ENCODE measurements around the gene HS3ST4.

Gene HS3ST4

GRCh38 chr16:25874196-25874595, 182.4 kb downstream of the HS3ST4 start:
- Histone ChIP-seq H3K36me3 (ENCODE audit: control insufficient read depth, insufficient read depth, low read length) (no peaks in the 10 kb centered on the region), H3K9ac (ENCODE audit: low read depth, low read length) (no peak overlapping the region), H3K4me3 (ENCODE audit: low read depth, low read length) (no peak overlapping the region), H3K9me3 (ENCODE audit: control insufficient read depth, insufficient read depth, low read length) (no peaks in the 10 kb centered on the region), H3K27me3 (ENCODE audit: control insufficient read depth, insufficient read depth, low read length) (no peaks in the 10 kb centered on the region), H3K4me1 (ENCODE audit: control insufficient read depth, insufficient read depth, low read length) (no peaks in the 10 kb centered on the region)

GRCh38 chr16:25875956-25876598, 184.3 kb downstream of the HS3ST4 start:
- Histone ChIP-seq H3K4me1 (ENCODE audit: control insufficient read depth, insufficient read depth, low read length) (no peaks in the 10 kb centered on the region), H3K9me3 (ENCODE audit: control insufficient read depth, insufficient read depth, low read length) (no peaks in the 10 kb centered on the region), H3K9ac (ENCODE audit: low read depth, low read length) (no peak overlapping the region), H3K36me3 (ENCODE audit: control insufficient read depth, insufficient read depth, low read length) (no peaks in the 10 kb centered on the region), H3K4me3 (ENCODE audit: low read depth, low read length) (no peak overlapping the region), H3K27me3 (ENCODE audit: control insufficient read depth, insufficient read depth, low read length) (no peaks in the 10 kb centered on the region)

- no peaks in the 10 kb centered on the region for H3K36me3 ChIP-seq (ENCODE audit: control insufficient read depth, insufficient read depth, low read length)
- H3K9ac ChIP-seq (ENCODE audit: low read depth, low read length) = no peak overlapping the region
- no peaks in the 10 kb centered on the region for H3K9me3 ChIP-seq (ENCODE audit: control insufficient read depth, insufficient read depth, low read length)
- no peaks in the 10 kb centered on the region for H3K4me1 ChIP-seq (ENCODE audit: control insufficient read depth, insufficient read depth, low read length)
- H3K4me3 ChIP-seq (ENCODE audit: low read depth, low read length) = no peak overlapping the region
- H3K27me3 ChIP-seq (ENCODE audit: control insufficient read depth, insufficient read depth, low read length) = no peaks in the 10 kb centered on the region
These were observed 185.3 kb downstream of the HS3ST4 start for GRCh38 chr16:25877103-25877502.

GRCh38 chr16:25886598-25886997, 194.8 kb downstream of the HS3ST4 start:
- no peak overlapping the region for H3K9ac ChIP-seq (ENCODE audit: low read depth, low read length)
- H3K36me3 ChIP-seq (ENCODE audit: control insufficient read depth, insufficient read depth, low read length) = no peaks in the 10 kb centered on the region
- H3K4me1 ChIP-seq (ENCODE audit: control insufficient read depth, insufficient read depth, low read length) = peaks cover 4% of the 10 kb centered on the region
- H3K4me3 ChIP-seq (ENCODE audit: low read depth, low read length) = no peak overlapping the region
- H3K27me3 ChIP-seq (ENCODE audit: control insufficient read depth, insufficient read depth, low read length) = no peaks in the 10 kb centered on the region
- H3K9me3 ChIP-seq (ENCODE audit: control insufficient read depth, insufficient read depth, low read length) = no peaks in the 10 kb centered on the region

GRCh38 chr16:25888868-25889267, 197.1 kb downstream of the HS3ST4 start:
- Histone ChIP-seq H3K9ac (ENCODE audit: low read depth, low read length) (no peak overlapping the region), H3K9me3 (ENCODE audit: control insufficient read depth, insufficient read depth, low read length) (no peaks in the 10 kb centered on the region), H3K4me3 (ENCODE audit: low read depth, low read length) (no peak overlapping the region), H3K27me3 (ENCODE audit: control insufficient read depth, insufficient read depth, low read length) (no peaks in the 10 kb centered on the region), H3K36me3 (ENCODE audit: control insufficient read depth, insufficient read depth, low read length) (no peaks in the 10 kb centered on the region), H3K4me1 (ENCODE audit: control insufficient read depth, insufficient read depth, low read length) (no peaks in the 10 kb centered on the region)

- Histone ChIP-seq H3K9ac (ENCODE audit: low read depth, low read length) (no peak overlapping the region), H3K4me3 (ENCODE audit: low read depth, low read length) (no peak overlapping the region), H3K36me3 (ENCODE audit: control insufficient read depth, insufficient read depth, low read length) (no peaks in the 10 kb centered on the region), H3K27me3 (ENCODE audit: control insufficient read depth, insufficient read depth, low read length) (no peaks in the 10 kb centered on the region), H3K4me1 (ENCODE audit: control insufficient read depth, insufficient read depth, low read length) (no peaks in the 10 kb centered on the region), H3K9me3 (ENCODE audit: control insufficient read depth, insufficient read depth, low read length) (no peaks in the 10 kb centered on the region)
These were observed 201.6 kb downstream of the HS3ST4 start for GRCh38 chr16:25893332-25893731.

GRCh38 chr16:25894093-25894492, 202.3 kb downstream of the HS3ST4 start:
- H3K27me3 ChIP-seq (ENCODE audit: control insufficient read depth, insufficient read depth, low read length) = no peaks in the 10 kb centered on the region
- H3K9ac ChIP-seq (ENCODE audit: low read depth, low read length) = no peak overlapping the region
- H3K9me3 ChIP-seq (ENCODE audit: control insufficient read depth, insufficient read depth, low read length) = no peaks in the 10 kb centered on the region
- H3K4me3 ChIP-seq (ENCODE audit: low read depth, low read length) = no peak overlapping the region
- no peaks in the 10 kb centered on the region for H3K4me1 ChIP-seq (ENCODE audit: control insufficient read depth, insufficient read depth, low read length)
- no peaks in the 10 kb centered on the region for H3K36me3 ChIP-seq (ENCODE audit: control insufficient read depth, insufficient read depth, low read length)

GRCh38 chr16:25895380-25895779, 203.6 kb downstream of the HS3ST4 start:
- no peaks in the 10 kb centered on the region for H3K4me1 ChIP-seq (ENCODE audit: control insufficient read depth, insufficient read depth, low read length)
- H3K9me3 ChIP-seq (ENCODE audit: control insufficient read depth, insufficient read depth, low read length) = no peaks in the 10 kb centered on the region
- no peaks in the 10 kb centered on the region for H3K36me3 ChIP-seq (ENCODE audit: control insufficient read depth, insufficient read depth, low read length)
- no peak overlapping the region for H3K4me3 ChIP-seq (ENCODE audit: low read depth, low read length)
- no peaks in the 10 kb centered on the region for H3K27me3 ChIP-seq (ENCODE audit: control insufficient read depth, insufficient read depth, low read length)
- no peak overlapping the region for H3K9ac ChIP-seq (ENCODE audit: low read depth, low read length)

GRCh38 chr16:25896411-25896810, 204.7 kb downstream of the HS3ST4 start:
- no peaks in the 10 kb centered on the region for H3K36me3 ChIP-seq (ENCODE audit: control insufficient read depth, insufficient read depth, low read length)
- H3K4me1 ChIP-seq (ENCODE audit: control insufficient read depth, insufficient read depth, low read length) = no peaks in the 10 kb centered on the region
- H3K27me3 ChIP-seq (ENCODE audit: control insufficient read depth, insufficient read depth, low read length) = no peaks in the 10 kb centered on the region
- H3K9me3 ChIP-seq (ENCODE audit: control insufficient read depth, insufficient read depth, low read length) = no peaks in the 10 kb centered on the region
- no peak overlapping the region for H3K9ac ChIP-seq (ENCODE audit: low read depth, low read length)
- H3K4me3 ChIP-seq (ENCODE audit: low read depth, low read length) = no peak overlapping the region

- Histone ChIP-seq H3K36me3 (ENCODE audit: control insufficient read depth, insufficient read depth, low read length) (no peaks in the 10 kb centered on the region), H3K9me3 (ENCODE audit: control insufficient read depth, insufficient read depth, low read length) (no peaks in the 10 kb centered on the region), H3K4me3 (ENCODE audit: low read depth, low read length) (no peak overlapping the region), H3K4me1 (ENCODE audit: control insufficient read depth, insufficient read depth, low read length) (no peaks in the 10 kb centered on the region), H3K27me3 (ENCODE audit: control insufficient read depth, insufficient read depth, low read length) (no peaks in the 10 kb centered on the region), H3K9ac (ENCODE audit: low read depth, low read length) (no peak overlapping the region)
These were observed 205.9 kb downstream of the HS3ST4 start for GRCh38 chr16:25897702-25898101.

- Histone ChIP-seq H3K4me1 (ENCODE audit: control insufficient read depth, insufficient read depth, low read length) (no peaks in the 10 kb centered on the region), H3K9me3 (ENCODE audit: control insufficient read depth, insufficient read depth, low read length) (no peaks in the 10 kb centered on the region), H3K36me3 (ENCODE audit: control insufficient read depth, insufficient read depth, low read length) (no peaks in the 10 kb centered on the region), H3K4me3 (ENCODE audit: low read depth, low read length) (no peak overlapping the region), H3K27me3 (ENCODE audit: control insufficient read depth, insufficient read depth, low read length) (no peaks in the 10 kb centered on the region), H3K9ac (ENCODE audit: low read depth, low read length) (no peak overlapping the region)
These were observed 214.1 kb downstream of the HS3ST4 start for GRCh38 chr16:25905810-25906209.

- no peak overlapping the region for H3K4me3 ChIP-seq (ENCODE audit: low read depth, low read length)
- no peak overlapping the region for H3K9ac ChIP-seq (ENCODE audit: low read depth, low read length)
- no peaks in the 10 kb centered on the region for H3K36me3 ChIP-seq (ENCODE audit: control insufficient read depth, insufficient read depth, low read length)
- no peaks in the 10 kb centered on the region for H3K4me1 ChIP-seq (ENCODE audit: control insufficient read depth, insufficient read depth, low read length)
- H3K27me3 ChIP-seq (ENCODE audit: control insufficient read depth, insufficient read depth, low read length) = no peaks in the 10 kb centered on the region
- H3K9me3 ChIP-seq (ENCODE audit: control insufficient read depth, insufficient read depth, low read length) = no peaks in the 10 kb centered on the region
These were observed 219.2 kb downstream of the HS3ST4 start for GRCh38 chr16:25910971-25911370.
